Subcutaneous adipose tissue (tissue), 4 donors: Measurements from ENCODE around the gene HAPSTR1. TPM values are rescaled to one million over a fixed set of nuclear protein-coding genes. Genes with fewer than 3 reads are reported as not detected.

Source experiments
- total RNA-seq, 4 donors: library from RNA; depleted of rRNA; stranded (reverse); fragments of >200 nt; gene quantifications; one replicate each; pipeline ENCODE4 v1.1.0, GENCODE V29; 2016
- TF ChIP-seq, protein P1 (sequence below): fragments of 450-650 bp; IDR thresholded peaks from one replicate; pipeline ENCODE4 v1.5.1; 2016; ENCODE audit warnings: low read depth, mild to moderate bottlenecking, control low read depth, antibody characterized with exemption, moderate library complexity

HAPSTR1 gene
- total RNA-seq, 4 donors from 2014 or later: 36.0 to 58.8 (median 47.5) TPM

DNA sequence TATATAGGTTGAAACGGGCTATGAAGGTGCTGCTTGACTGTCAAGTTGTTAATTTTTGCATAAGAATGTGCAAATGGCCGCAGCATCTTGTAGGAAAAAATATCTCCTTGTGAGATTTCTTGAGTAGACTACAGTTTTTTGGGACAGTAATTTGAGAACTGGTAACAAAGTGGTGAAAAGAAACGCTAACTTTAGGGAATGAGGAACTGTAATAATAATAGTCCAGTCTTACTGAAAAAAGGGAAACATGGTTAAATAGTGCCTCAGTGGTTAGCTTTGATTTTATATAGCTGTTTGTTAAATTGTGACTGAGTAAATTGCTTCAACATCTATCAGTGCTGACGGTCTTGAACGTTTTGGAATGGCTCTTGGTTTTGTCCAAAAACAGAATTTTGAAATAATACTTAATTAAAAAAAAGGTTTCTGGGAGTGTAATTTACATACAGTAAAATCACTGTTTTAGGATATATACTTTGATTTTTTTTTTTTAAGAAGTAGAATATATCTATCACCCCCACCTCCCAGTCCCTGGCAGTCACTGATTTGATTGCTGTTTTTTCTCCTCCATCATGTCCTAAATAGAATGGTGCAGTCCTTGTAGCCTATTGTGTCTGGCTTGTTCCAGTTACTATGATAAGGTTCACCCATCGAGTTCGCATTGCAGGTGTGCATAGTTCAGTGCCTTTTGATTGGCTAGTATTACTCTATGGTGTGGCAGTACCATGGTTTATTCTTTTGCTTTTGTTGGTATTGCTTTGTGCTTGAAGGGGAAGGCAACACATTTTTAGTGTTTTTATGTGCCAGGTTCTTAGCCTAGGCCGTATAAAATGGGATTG lies 2.8 kb downstream of the HAPSTR1 start:
- TF ChIP-seq, protein P1, sequence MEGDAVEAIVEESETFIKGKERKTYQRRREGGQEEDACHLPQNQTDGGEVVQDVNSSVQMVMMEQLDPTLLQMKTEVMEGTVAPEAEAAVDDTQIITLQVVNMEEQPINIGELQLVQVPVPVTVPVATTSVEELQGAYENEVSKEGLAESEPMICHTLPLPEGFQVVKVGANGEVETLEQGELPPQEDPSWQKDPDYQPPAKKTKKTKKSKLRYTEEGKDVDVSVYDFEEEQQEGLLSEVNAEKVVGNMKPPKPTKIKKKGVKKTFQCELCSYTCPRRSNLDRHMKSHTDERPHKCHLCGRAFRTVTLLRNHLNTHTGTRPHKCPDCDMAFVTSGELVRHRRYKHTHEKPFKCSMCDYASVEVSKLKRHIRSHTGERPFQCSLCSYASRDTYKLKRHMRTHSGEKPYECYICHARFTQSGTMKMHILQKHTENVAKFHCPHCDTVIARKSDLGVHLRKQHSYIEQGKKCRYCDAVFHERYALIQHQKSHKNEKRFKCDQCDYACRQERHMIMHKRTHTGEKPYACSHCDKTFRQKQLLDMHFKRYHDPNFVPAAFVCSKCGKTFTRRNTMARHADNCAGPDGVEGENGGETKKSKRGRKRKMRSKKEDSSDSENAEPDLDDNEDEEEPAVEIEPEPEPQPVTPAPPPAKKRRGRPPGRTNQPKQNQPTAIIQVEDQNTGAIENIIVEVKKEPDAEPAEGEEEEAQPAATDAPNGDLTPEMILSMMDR: no peak

DNA sequence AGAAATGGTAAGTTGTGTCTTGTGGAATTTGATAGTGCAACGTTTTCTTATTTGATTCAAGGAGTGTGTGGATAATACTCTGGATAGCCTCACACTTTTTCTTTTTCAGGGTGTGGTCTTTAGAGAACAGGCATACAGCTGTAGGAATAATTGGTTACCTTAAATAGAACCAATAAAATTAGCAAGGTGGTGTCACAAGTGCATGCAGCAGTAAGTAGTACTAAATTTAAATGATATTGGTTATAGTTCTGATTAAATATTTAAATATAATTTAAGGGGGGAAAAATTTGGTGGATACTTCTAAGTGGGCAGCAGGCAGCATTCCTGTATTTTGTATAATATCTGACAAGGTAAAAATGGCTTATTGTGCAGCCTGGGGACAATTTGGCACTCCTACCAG lies 3.7 kb downstream of the HAPSTR1 start:
- TF ChIP-seq, protein P1: no peak

DNA sequence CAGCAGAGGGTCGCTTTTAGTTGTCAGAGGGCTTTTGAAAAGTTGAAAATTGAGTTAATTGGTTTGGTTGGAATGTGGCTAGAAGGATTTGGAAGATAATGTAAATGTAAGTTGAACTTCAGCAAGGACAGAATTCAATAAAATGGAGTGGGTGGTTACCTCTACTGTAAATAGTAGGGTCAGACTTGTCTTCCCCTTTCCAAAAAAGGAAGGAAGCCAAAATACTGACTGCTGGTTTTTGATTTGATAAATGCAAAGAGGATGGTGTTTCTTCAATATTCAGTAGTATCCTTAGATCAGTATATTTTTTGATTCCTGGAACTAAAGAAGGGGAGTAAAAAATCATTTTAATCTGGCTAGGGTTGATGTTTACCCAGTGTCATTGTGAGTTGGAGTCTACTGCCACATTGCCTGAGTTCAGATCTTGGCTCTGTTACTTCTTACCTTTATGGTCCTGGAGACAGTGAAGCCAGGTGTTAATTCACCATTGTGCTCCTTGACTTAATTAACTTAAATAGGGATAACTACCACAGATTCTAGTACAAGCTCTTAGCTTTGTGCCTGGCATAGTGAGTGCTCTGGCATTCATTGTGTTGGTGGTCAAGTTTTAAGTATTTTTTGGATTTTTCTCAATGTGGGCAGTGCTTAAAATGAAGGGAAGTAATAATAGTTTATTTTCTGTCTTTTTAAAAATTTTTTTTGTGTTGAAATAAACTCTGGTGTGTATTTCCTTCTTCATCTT lies 4.4 kb downstream of the HAPSTR1 start:
- TF ChIP-seq, protein P1: no peak

DNA sequence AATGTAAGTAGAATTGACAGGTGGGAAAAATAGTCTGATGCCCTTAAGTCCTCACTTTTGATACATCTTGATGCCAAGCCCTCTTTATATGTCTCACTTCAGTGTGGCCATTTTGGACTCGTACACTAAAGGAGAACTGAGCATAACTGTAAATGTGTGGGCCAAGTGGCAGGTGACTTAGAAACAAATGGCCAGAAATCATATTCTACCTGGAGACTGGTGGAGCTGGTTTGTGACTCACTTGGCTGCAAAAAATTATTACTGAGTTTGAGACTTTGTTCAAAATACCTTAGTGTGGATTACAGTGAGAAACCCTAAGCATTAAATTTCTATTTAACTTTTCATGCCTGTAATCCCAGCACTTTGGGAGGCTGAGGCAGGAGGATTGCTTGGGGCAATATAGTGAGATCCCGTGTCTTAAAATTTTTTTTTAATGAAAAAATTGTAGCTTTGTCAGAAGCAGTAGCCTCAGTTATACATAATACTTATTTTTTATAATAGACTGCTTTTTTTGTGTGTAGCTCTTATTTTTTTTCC lies 5.0 kb downstream of the HAPSTR1 start:
- TF ChIP-seq, protein P1: no peak

DNA sequence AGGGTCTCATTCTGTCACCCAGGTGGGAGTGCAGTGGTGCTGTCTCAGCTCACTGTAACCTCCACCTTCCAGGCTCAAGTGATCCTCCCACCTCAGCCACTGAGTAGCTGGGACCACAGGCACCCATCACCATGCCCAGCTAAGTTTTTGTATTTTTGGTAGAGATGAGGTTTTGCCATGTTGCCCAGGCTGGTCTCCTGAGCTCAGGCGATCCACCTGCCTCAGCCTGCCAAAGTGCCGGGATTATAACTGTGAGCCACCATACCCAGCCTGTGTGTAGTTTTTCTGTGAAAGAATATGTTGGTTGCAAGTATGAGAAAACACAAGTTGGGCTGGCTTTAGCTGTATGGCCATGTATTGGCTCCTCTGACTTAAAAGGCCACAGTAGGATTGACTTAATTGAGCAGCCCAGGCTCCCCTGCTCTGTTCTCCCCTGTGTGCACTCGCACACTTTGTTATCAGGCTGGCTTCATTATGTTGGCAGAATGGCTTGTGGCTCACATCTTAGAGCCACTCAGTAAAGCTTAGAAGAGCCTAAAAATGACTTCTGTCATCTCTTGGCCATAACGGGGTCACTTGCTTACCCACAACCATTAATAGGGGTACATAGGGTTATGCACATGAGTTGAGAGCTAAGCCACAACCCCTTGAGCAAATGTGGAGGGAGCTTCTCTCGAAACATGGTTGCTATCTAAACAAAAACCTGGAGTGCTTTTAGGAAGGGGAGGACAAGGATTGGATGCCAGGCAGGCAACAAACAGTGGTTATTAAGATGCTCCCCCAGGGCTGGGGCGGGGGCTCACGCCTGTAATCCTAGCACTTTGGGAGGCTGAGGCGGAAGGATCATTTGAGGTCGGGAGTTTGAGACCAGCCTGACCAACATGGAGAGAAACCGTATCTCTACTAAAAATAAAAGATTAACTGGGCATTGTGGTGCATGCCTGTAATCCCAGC lies 6.1 kb downstream of the HAPSTR1 start:
- TF ChIP-seq, protein P1: no peak

DNA sequence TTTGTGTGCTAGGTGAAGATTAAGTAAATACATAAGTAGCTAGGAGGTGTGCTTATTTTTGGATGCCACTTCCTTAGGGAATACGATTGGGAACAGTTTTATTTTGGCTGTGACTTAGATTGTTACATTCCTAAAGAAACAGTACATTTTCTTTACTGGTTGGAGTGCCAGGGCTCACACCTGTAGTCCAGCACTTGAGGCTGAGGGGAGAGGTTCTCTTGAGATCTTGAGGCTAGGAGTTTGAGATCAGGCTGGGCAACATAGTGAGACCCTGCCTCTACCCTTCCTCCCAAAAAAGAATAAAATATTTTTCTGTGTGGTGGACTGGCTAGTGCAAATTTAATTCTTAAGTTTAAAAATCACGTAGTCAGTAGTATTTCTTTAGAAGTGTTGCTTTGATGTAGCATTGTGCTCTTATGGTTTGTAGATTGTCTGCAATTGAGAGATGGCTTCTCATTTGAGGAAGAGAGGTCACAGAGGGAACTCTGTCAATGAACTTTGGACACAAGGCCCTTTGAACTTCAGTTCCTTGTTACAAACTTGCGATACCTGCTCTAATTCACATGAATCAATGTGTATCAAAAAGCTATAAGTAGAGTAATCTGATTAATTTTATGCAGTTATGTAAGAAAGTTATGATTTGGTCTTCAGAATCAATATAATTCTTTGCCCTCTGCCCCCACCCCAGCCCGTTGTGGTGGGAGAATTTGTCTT lies 7.1 kb downstream of the HAPSTR1 start:
- TF ChIP-seq, protein P1: no peak
